H9 (cell line): ENCODE data around the gene RIT2. TPM values are rescaled to one million over a fixed set of nuclear protein-coding genes. Genes with fewer than 3 reads are reported as not detected.

Experiments
- DNase-seq: peaks from one replicate; pipeline ENCODE4 v3.0.0-alpha.2; 2017
- H2AFZ ChIP-seq: one replicate; pipeline ENCODE4 v1.6.1; 2013; ENCODE audit warnings: mild to moderate bottlenecking, low read length, control low read depth, moderate library complexity
- H2AK5ac ChIP-seq: 2 replicates; pipeline ENCODE4 v1.6.1; 2013; ENCODE audit warnings: low read length, control low read depth, mixed read lengths; ENCODE audit not compliant: insufficient read length
- H2BK120ac ChIP-seq: one replicate; pipeline ENCODE4 v1.6.1; 2013; ENCODE audit warnings: low read depth, mild to moderate bottlenecking, low read length, control low read depth, inconsistent platforms; ENCODE audit not compliant: poor library complexity, severe bottlenecking
- H2BK12ac ChIP-seq: 2 replicates; pipeline ENCODE4 v1.6.1; 2013; ENCODE audit warnings: low read length, control low read depth, mixed read lengths, low read depth; ENCODE audit not compliant: insufficient read length
- H2BK15ac ChIP-seq: 2 replicates; pipeline ENCODE4 v1.6.1; 2013; ENCODE audit warnings: low read depth, low read length, control low read depth
- H2BK20ac ChIP-seq: one replicate; pipeline ENCODE4 v1.6.1; 2013; ENCODE audit warnings: low read depth, mild to moderate bottlenecking, low read length, control low read depth, inconsistent platforms; ENCODE audit not compliant: poor library complexity, severe bottlenecking
- H2BK5ac ChIP-seq: 2 replicates; pipeline ENCODE4 v1.6.1; 2013; ENCODE audit warnings: low read length, control low read depth, mixed read lengths; ENCODE audit not compliant: insufficient read length
- H3K14ac ChIP-seq: 2 replicates; pipeline ENCODE4 v1.6.1; 2013; ENCODE audit warnings: low read length, control low read depth; ENCODE audit not compliant: insufficient read depth
- H3K18ac ChIP-seq: 2 replicates; pipeline ENCODE4 v1.6.1; 2013; ENCODE audit warnings: low read depth, mild to moderate bottlenecking, mixed read lengths, low read length, control low read depth; ENCODE audit not compliant: insufficient read length
- H3K23ac ChIP-seq: 2 replicates; pipeline ENCODE4 v1.6.1; 2013; ENCODE audit warnings: low read length, control low read depth, mixed read lengths, low read depth; ENCODE audit not compliant: insufficient read length
- H3K23me2 ChIP-seq: 2 replicates; pipeline ENCODE4 v1.6.1; 2013; ENCODE audit warnings: low read depth, mild to moderate bottlenecking, mixed read lengths, low read length, control low read depth; ENCODE audit not compliant: insufficient read length, poor library complexity, severe bottlenecking
- H3K27ac ChIP-seq: 2 replicates; pipeline ENCODE4 v1.5.1; 2013; ENCODE audit warnings: low read length, control low read depth, mixed read lengths, low read depth; ENCODE audit not compliant: insufficient read length
- H3K27me3 ChIP-seq: 2 replicates; pipeline ENCODE4 v1.6.1; 2013; ENCODE audit warnings: low read length, control low read depth, inconsistent platforms; ENCODE audit not compliant: insufficient read depth
- H3K4ac ChIP-seq: 2 replicates; pipeline ENCODE4 v1.6.1; 2013; ENCODE audit warnings: low read depth, mild to moderate bottlenecking, control low read depth, inconsistent platforms, low read length, moderate library complexity
- H3K4me1 ChIP-seq: 2 replicates; pipeline ENCODE4 v1.6.1; 2013; ENCODE audit warnings: low read length, control low read depth, inconsistent platforms; ENCODE audit not compliant: insufficient read depth
- H3K4me2 ChIP-seq: 2 replicates; pipeline ENCODE4 v1.6.1; 2013; ENCODE audit warnings: low read length, control low read depth, mixed read lengths; ENCODE audit not compliant: insufficient read length, insufficient read depth
- H3K56ac ChIP-seq: 2 replicates; pipeline ENCODE4 v1.6.1; 2013; ENCODE audit warnings: low read depth, mild to moderate bottlenecking, mixed read lengths, low read length, control low read depth; ENCODE audit not compliant: insufficient read length
- H3K79me1 ChIP-seq: 2 replicates; pipeline ENCODE4 v1.6.1; 2013; ENCODE audit warnings: low read depth, mild to moderate bottlenecking, moderate library complexity, low read length, control low read depth, inconsistent platforms; ENCODE audit not compliant: insufficient read depth, poor library complexity, severe bottlenecking
- H3K79me2 ChIP-seq: 2 replicates; pipeline ENCODE4 v1.6.1; 2013; ENCODE audit warnings: low read length, control low read depth, inconsistent platforms; ENCODE audit not compliant: insufficient read depth
- H3K9ac ChIP-seq: 2 replicates; pipeline ENCODE4 v1.6.1; 2013; ENCODE audit warnings: low read length, control low read depth, mixed read lengths; ENCODE audit not compliant: insufficient read length; ENCODE audit errors: extremely low read depth
- H3K9me3 ChIP-seq: one replicate; pipeline ENCODE4 v1.6.1; 2013; ENCODE audit warnings: low read depth, low read length, inconsistent platforms; ENCODE audit not compliant: control insufficient read depth
- H3T11ph ChIP-seq: one replicate; pipeline ENCODE4 v1.6.1; 2013; ENCODE audit warnings: mild to moderate bottlenecking, low read length, control low read depth, inconsistent platforms
- H4K20me1 ChIP-seq: one replicate; pipeline ENCODE4 v1.6.1; 2013; ENCODE audit not compliant: control insufficient read depth, insufficient read length, insufficient read depth
- H4K5ac ChIP-seq: 2 replicates; pipeline ENCODE4 v1.6.1; 2013; ENCODE audit warnings: low read depth, mild to moderate bottlenecking, mixed read lengths, low read length, control low read depth; ENCODE audit not compliant: insufficient read length
- H4K8ac ChIP-seq: replicated peaks from 2 replicates; pipeline ENCODE4 v1.6.1; 2013; ENCODE audit warnings: low read length, control low read depth, mixed read lengths, low read depth; ENCODE audit not compliant: insufficient read length
- H4K91ac ChIP-seq: 2 replicates; pipeline ENCODE4 v1.6.1; 2013; ENCODE audit warnings: low read depth, mild to moderate bottlenecking, moderate library complexity, mixed read lengths, low read length, control low read depth; ENCODE audit not compliant: insufficient read length
- H3K27ac Mint-ChIP-seq, 3 experiments: 2 replicates in 2 of 3; 3 replicates in 1 of 3; pipeline ENCODE4 v1.8.0; 2020 to 2021; ENCODE audit warnings: mixed read lengths in 3 of 3, mild to moderate bottlenecking in 1 of 3, moderate library complexity in 1 of 3
- H3K27me3 Mint-ChIP-seq: 2 replicates; pipeline ENCODE4 v1.8.0; 2021; ENCODE audit warnings: low read depth, mild to moderate bottlenecking, moderate library complexity, mixed read lengths
- H3K36me3 Mint-ChIP-seq, 3 experiments: 2 replicates in 2 of 3; 3 replicates in 1 of 3; pipeline ENCODE4 v1.8.0; 2020 to 2021; ENCODE audit warnings: low read depth in 3 of 3, mixed read lengths in 3 of 3; ENCODE audit not compliant: insufficient read depth in 1 of 3
- H3K4me1 Mint-ChIP-seq, 2 experiments: 2 replicates each; pipeline ENCODE4 v1.8.0; 2020; ENCODE audit warnings: mixed read lengths in 2 of 2
- H3K4me3 Mint-ChIP-seq, 2 experiments: 2 replicates in 1 of 2; 3 replicates in 1 of 2; pipeline ENCODE4 v1.8.0; 2020 to 2021; ENCODE audit warnings: mild to moderate bottlenecking in 2 of 2, mixed read lengths in 2 of 2, moderate library complexity in 1 of 2
- H3K9me3 Mint-ChIP-seq, 2 experiments: 2 replicates in 1 of 2; 3 replicates in 1 of 2; pipeline ENCODE4 v1.8.0; 2020; ENCODE audit warnings: mild to moderate bottlenecking in 2 of 2, mixed read lengths in 2 of 2, moderate library complexity in 1 of 2
- CTCF ChIP-seq: fragments of 200-600 bp; sonication (generic); conservative IDR thresholded peaks from 3 replicates; pipeline ENCODE4 v1.8.0; 2021; ENCODE audit warnings: antibody characterized with exemption, mild to moderate bottlenecking
- total RNA-seq: library from RNA; stranded (reverse); gene quantifications from 2 replicates; pipeline ENCODE4 v1.2.1, GENCODE V29; 2021

The RIT2 gene
- total RNA-seq, 1 experiment from 2014 or later = 1.2 TPM

DNA sequence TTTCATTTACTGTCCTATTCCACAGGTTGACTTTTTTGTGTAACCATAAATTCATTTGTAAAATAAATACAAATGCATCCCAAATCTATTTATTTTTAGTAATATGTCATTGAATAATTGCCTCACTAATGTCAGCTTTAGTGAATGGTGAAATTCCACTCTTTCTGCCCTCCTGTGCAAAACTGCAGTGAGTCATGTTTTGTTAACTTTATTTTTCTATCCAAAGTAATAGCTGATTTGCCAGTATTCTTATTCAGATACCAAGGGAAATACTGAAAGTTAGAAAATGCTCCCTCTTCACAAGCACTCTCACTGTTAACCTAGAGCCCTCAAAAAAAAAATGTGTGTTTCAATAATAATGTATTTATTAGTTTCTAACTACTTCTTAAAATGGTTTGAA lies 322.8 kb downstream of the RIT2 start:
- Histone ChIP-seq H3K79me2 (no peaks in the 10 kb centered on the region), H4K5ac (no peak overlapping the region), H3K27ac (no peak overlapping the region), H3K56ac (no peak overlapping the region), H3K23ac (no peak overlapping the region), H3T11ph (no peak overlapping the region), H4K91ac (no peak overlapping the region), H3K23me2 (no peaks in the 10 kb centered on the region), H3K9ac (no peak overlapping the region), H3K18ac (no peak overlapping the region), H2BK12ac (no peak overlapping the region), H2AK5ac (no peak overlapping the region), H2BK120ac (no peak overlapping the region), H3K4me1 (no peaks in the 10 kb centered on the region), H3K4ac (no peak overlapping the region), H4K20me1 (no peaks in the 10 kb centered on the region), H2BK20ac (no peak overlapping the region), H3K79me1 (no peaks in the 10 kb centered on the region), H3K9me3 (no peaks in the 10 kb centered on the region), H2AFZ (no peak overlapping the region), H3K4me2 (no peak overlapping the region), H3K27me3 (no peaks in the 10 kb centered on the region), H3K14ac (no peak overlapping the region), H4K8ac (no peak overlapping the region), H2BK15ac (no peak overlapping the region), H2BK5ac (no peak overlapping the region)
- Mint-ChIP-seq H3K36me3 (peaks cover 8 to 12% (median 10%) of the 10 kb centered on the region in 3 experiments), H3K27ac (no peak overlapping the region), H3K27me3 (no peaks in the 10 kb centered on the region), H3K9me3 (peaks cover 12 to 14% of the 10 kb centered on the region in 2 experiments; a peak in 4 of 5 replicates), H3K4me3 (no peak overlapping the region), H3K4me1 (peaks cover 10 to 11% of the 10 kb centered on the region in 2 experiments)
- no peak for TF ChIP-seq CTCF
- DNase-seq = no peak
